ENCODE results near the gene DDR1.
A peak's percentile ranks its signal among the peaks of the same experiment; 100 is the strongest.
"Not testable (repeated sequence)": the region's sequence is repeated elsewhere in the genome, so short reads cannot be mapped to it uniquely, and the experiment has no call there.

The DDR1 gene

GRCh38 chr6:30871592-30872183, 12.6 kb upstream of the DDR1 start:
- no peaks in the 10 kb centered on the region for H3K36me3 ChIP-seq (ENCODE audit: control insufficient read depth, insufficient read depth, low read length)
- H3K27ac ChIP-seq (ENCODE audit: low read depth, low read length, severe bottlenecking), result no peak overlapping the region
- no peaks in the 10 kb centered on the region for H3K4me1 ChIP-seq (ENCODE audit: control insufficient read depth, insufficient read depth, low read length, poor library complexity, severe bottlenecking)
- peaks cover 27% of the 10 kb centered on the region for H3K9me3 ChIP-seq (ENCODE audit: control insufficient read depth, low read length)
- WGBS, 2 experiments (ENCODE audit: insufficient coverage in 2 of 2), result 96% methylated on average over 2 of the region's 4 CpGs; no CpG with 5 or more reads in 1 of the 2 experiments
- no peak overlapping the region for H3K4me3 ChIP-seq (ENCODE audit: extremely low read depth, insufficient read depth, low read length, poor library complexity, severe bottlenecking)

- Histone ChIP-seq H3K9me3 (ENCODE audit: control insufficient read depth, low read length) (peaks cover 24% of the 10 kb centered on the region), H3K36me3 (ENCODE audit: control insufficient read depth, insufficient read depth, low read length) (no peaks in the 10 kb centered on the region), H3K27ac (ENCODE audit: low read depth, low read length, severe bottlenecking) (no peak overlapping the region), H3K4me1 (ENCODE audit: control insufficient read depth, insufficient read depth, low read length, poor library complexity, severe bottlenecking) (peaks cover 10% of the 10 kb centered on the region), H3K4me3 (ENCODE audit: extremely low read depth, insufficient read depth, low read length, poor library complexity, severe bottlenecking) (no peak overlapping the region)
- WGBS, 2 experiments (ENCODE audit: insufficient coverage in 2 of 2), result 96 to 100% methylated on average over 2 of the region's 2 CpGs
Observed at GRCh38 chr6:30873137-30873640, 11.1 kb upstream of the DDR1 start.

DNA sequence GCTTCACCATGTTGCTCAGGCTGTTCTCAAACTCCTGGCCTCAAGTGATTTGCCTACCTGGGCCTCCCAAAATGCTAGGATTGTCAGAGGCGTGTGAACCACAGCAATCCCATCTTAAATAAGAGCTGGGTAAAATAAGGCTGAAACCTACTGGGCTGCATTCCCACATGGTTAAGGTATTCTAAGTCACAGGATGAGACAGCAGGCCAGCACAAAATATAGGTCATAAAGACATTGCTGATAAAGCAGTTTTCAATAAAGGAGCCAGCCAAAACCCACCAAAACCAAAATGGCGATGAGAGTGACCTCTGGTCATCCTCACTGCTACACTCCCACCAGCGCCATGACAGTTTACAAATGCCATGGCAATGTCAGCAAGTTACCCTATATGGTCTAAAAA, 10.5 kb upstream of the DDR1 start:
- peaks cover 24% of the 10 kb centered on the region for H3K9me3 ChIP-seq (ENCODE audit: control insufficient read depth, low read length)
- 88 to 100% methylated on average over 1 to 2 of the region's 3 CpGs for WGBS, 2 experiments (ENCODE audit: insufficient coverage in 2 of 2)
- not testable (repeated sequence) for H3K27ac ChIP-seq (ENCODE audit: low read depth, low read length, severe bottlenecking); H3K4me3 ChIP-seq (ENCODE audit: extremely low read depth, insufficient read depth, low read length, poor library complexity, severe bottlenecking); H3K36me3 ChIP-seq (ENCODE audit: control insufficient read depth, insufficient read depth, low read length); H3K4me1 ChIP-seq (ENCODE audit: control insufficient read depth, insufficient read depth, low read length, poor library complexity, severe bottlenecking)

DNA sequence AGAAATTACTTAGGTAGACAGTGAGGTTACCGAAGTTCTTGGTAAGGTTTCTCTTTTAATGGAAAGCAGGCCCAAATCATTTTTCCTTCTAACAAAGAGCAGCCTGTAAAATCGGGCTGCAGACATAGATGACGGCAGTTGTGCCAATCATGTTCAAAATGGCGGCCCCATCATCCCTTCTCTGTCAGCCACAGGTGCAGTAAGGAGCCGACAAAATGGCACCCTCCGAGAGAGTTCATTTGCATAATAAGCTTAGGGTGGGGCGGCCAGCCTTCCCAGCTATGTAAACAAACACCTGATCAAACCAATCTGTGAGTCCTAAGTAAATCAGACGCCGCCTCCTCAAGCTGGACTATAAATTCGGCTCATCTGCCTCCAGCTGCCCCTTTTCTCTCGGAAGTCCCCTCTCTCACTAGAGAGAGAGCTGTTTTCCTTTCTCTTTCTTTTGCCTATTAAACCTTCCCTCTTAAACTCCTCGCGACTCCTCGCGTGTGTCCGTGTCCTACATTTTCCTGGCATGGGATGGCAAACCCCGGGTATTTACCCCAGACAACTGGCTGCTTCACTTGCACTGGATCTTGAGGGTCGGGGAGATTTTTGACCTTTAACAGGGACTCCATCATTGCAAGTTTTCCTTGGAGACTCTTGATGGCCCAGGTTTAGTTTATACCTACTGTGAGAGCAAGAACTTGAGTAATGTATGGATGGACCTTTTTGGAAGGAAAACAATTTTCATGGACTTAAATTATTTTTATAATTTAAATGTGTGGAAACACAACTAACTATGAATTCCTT, 8.9 kb upstream of the DDR1 start:
- Histone ChIP-seq H3K27ac (ENCODE audit: low read depth, low read length, severe bottlenecking) (no peak overlapping the region), H3K4me3 (ENCODE audit: extremely low read depth, insufficient read depth, low read length, poor library complexity, severe bottlenecking) (no peak overlapping the region), H3K9me3 (ENCODE audit: control insufficient read depth, low read length) (peaks cover 14% of the 10 kb centered on the region), H3K36me3 (ENCODE audit: control insufficient read depth, insufficient read depth, low read length) (no peaks in the 10 kb centered on the region), H3K4me1 (ENCODE audit: control insufficient read depth, insufficient read depth, low read length, poor library complexity, severe bottlenecking) (peaks cover 18% of the 10 kb centered on the region)
- WGBS, 2 experiments (ENCODE audit: insufficient coverage in 2 of 2), result 91 to 93% methylated on average over 18 of the region's 18 CpGs

- H3K9me3 ChIP-seq (ENCODE audit: control insufficient read depth, low read length), result peaks cover 8% of the 10 kb centered on the region
- 85% methylated on average over 3 of the region's 4 CpGs; no CpG with 5 or more reads in 1 of the 2 experiments for WGBS, 2 experiments (ENCODE audit: insufficient coverage in 2 of 2)
- H3K4me1 ChIP-seq (ENCODE audit: control insufficient read depth, insufficient read depth, low read length, poor library complexity, severe bottlenecking), result peaks cover 24% of the 10 kb centered on the region
- H3K36me3 ChIP-seq (ENCODE audit: control insufficient read depth, insufficient read depth, low read length), result no peaks in the 10 kb centered on the region
- H3K4me3 ChIP-seq (ENCODE audit: extremely low read depth, insufficient read depth, low read length, poor library complexity, severe bottlenecking), result no peak overlapping the region
- no peak overlapping the region for H3K27ac ChIP-seq (ENCODE audit: low read depth, low read length, severe bottlenecking)
Observed at GRCh38 chr6:30876039-30876730, 8.1 kb upstream of the DDR1 start.

GRCh38 chr6:30877419-30878262, 6.7 kb upstream of the DDR1 start:
- Histone ChIP-seq H3K36me3 (ENCODE audit: control insufficient read depth, insufficient read depth, low read length) (no peaks in the 10 kb centered on the region), H3K4me3 (ENCODE audit: extremely low read depth, insufficient read depth, low read length, poor library complexity, severe bottlenecking) (no peak overlapping the region), H3K4me1 (ENCODE audit: control insufficient read depth, insufficient read depth, low read length, poor library complexity, severe bottlenecking) (peaks cover 38% of the 10 kb centered on the region), H3K9me3 (ENCODE audit: control insufficient read depth, low read length) (no peaks in the 10 kb centered on the region), H3K27ac (ENCODE audit: low read depth, low read length, severe bottlenecking) (no peak overlapping the region)
- 21 to 23% methylated on average over 11 to 14 of the region's 15 CpGs for WGBS, 2 experiments (ENCODE audit: insufficient coverage in 2 of 2)

- H3K36me3 ChIP-seq (ENCODE audit: control insufficient read depth, insufficient read depth, low read length), result no peaks in the 10 kb centered on the region
- no peaks in the 10 kb centered on the region for H3K9me3 ChIP-seq (ENCODE audit: control insufficient read depth, low read length)
- 66 to 80% methylated on average over 6 to 7 of the region's 8 CpGs for WGBS, 2 experiments (ENCODE audit: insufficient coverage in 2 of 2)
- H3K4me1 ChIP-seq (ENCODE audit: control insufficient read depth, insufficient read depth, low read length, poor library complexity, severe bottlenecking), result peaks cover 49% of the 10 kb centered on the region
- no peak overlapping the region for H3K4me3 ChIP-seq (ENCODE audit: extremely low read depth, insufficient read depth, low read length, poor library complexity, severe bottlenecking)
- peak overlapping the region; percentile 91 for H3K27ac ChIP-seq (ENCODE audit: low read depth, low read length, severe bottlenecking)
Observed at GRCh38 chr6:30879684-30880427, 4.5 kb upstream of the DDR1 start.

DNA sequence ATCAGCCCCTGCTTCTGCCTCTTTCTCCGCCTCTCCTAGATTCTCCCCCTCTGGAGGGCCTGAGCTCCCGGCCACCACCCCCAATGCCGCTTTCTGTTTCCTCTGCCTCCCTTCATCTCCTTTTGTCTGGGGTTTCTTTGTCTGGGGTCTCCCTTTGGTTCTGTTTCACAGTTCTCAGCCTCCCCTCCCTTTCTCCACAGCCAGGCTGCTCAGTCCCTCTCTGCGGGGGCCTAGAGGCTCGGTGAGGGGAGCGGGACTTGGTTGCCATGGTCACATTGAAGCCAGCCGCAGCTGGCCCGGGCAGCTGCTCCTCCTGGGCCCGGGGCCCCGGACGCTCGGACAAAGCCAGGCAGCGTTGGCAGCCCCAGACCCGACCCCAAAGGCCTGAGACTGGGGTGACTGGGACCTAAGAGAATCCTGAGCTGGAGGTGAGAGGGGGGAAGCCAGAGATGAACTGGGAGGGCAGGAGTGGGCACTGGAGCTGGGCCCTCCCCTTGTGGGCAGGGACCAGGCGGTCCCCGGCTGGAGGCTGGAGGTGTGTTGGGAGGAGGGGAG, 3.5 kb upstream of the DDR1 start:
- 14% methylated on average over 11 to 15 of the region's 16 CpGs for WGBS, 2 experiments (ENCODE audit: insufficient coverage in 2 of 2)
- peaks cover 54% of the 10 kb centered on the region for H3K4me1 ChIP-seq (ENCODE audit: control insufficient read depth, insufficient read depth, low read length, poor library complexity, severe bottlenecking)

DNA sequence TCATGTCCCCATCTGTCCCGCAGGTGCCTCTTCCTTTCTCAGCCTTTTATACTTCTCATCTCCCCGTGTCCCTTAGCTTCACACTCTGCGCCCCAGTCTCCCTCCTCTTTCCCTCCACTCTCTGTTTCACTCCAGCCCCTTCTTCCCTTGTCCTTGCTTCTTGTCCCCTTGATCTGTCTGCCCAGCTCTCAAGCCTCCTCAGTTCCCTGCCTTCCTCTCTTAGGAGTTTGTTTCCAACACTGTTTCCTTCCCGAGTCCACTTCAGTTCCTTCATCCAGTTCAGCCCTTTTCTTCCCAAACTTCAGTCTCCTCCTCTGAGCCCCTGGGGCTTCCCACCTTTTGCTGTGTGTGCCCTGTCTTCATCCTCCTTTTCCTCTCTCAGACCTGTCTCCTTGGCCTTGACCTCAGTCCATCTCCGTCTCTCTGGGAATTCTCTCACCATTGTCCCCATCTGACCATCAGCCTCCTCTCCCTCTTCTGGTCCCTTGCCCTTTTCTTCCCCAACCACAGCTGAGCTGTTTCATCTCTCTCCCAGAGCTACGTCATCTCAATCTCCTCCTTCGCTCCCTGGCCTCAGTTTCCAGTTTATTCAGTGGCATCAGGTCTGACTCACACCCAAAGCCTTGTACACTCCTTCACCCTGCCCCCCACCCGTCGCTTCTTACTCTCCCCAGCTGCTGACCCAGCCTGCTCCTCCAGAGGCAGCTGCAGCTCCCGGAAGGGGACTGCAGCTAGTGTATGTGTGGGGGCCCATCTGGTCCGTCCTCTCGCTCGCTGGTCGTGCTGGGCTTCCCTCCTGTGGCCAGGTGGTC, 2.7 kb upstream of the DDR1 start:
- peak overlapping the region; percentile 91 for H3K27ac ChIP-seq (ENCODE audit: low read depth, low read length, severe bottlenecking)
- peak overlapping the region; percentile 29 for H3K4me3 ChIP-seq (ENCODE audit: extremely low read depth, insufficient read depth, low read length, poor library complexity, severe bottlenecking)
- peaks cover 57% of the 10 kb centered on the region for H3K4me1 ChIP-seq (ENCODE audit: control insufficient read depth, insufficient read depth, low read length, poor library complexity, severe bottlenecking)
- H3K9me3 ChIP-seq (ENCODE audit: control insufficient read depth, low read length), result no peaks in the 10 kb centered on the region
- WGBS, 2 experiments (ENCODE audit: insufficient coverage in 2 of 2), result 45 to 49% methylated on average over 12 to 14 of the region's 14 CpGs
- no peaks in the 10 kb centered on the region for H3K36me3 ChIP-seq (ENCODE audit: control insufficient read depth, insufficient read depth, low read length)

More for the DNA sequence above, 3.5 kb upstream of the DDR1 start:
- Histone ChIP-seq H3K9me3 (ENCODE audit: control insufficient read depth, low read length) (no peaks in the 10 kb centered on the region), H3K4me3 (ENCODE audit: extremely low read depth, insufficient read depth, low read length, poor library complexity, severe bottlenecking) (peak overlapping the region; percentile 29), H3K36me3 (ENCODE audit: control insufficient read depth, insufficient read depth, low read length) (no peaks in the 10 kb centered on the region), H3K27ac (ENCODE audit: low read depth, low read length, severe bottlenecking) (peak overlapping the region; percentile 91)

Measured in mesodermal cell (in vitro differentiated cells).